Neural cell (in vitro differentiated cells): Measurements from ENCODE around the gene CCDC86. TPM values are rescaled to one million over a fixed set of nuclear protein-coding genes. Genes with fewer than 3 reads are reported as not detected.

Experiments
- H2AFZ ChIP-seq: fragments of 200-600, 300-800 bp; sonication (generic), shearing (Covaris generic); 2 replicates; pipeline ENCODE4 v1.6.0; 2014; ENCODE audit warnings: low read depth, mild to moderate bottlenecking, antibody characterized with exemption, low read length, moderate library complexity
- H3F3A ChIP-seq: fragments of 200-600 bp; shearing (Covaris generic); 2 replicates; pipeline ENCODE4 v1.6.1; 2016; ENCODE audit warnings: mild to moderate bottlenecking, moderate library complexity, mixed read lengths, antibody characterized with exemption, low read length; ENCODE audit not compliant: insufficient read depth, poor library complexity, severe bottlenecking
- H3K27ac ChIP-seq: fragments of 200-600, 300-800 bp; sonication (generic), shearing (Covaris generic); 2 replicates; pipeline ENCODE4 v1.5.1; 2014; ENCODE audit warnings: mild to moderate bottlenecking, low read length, moderate library complexity
- H3K27me3 ChIP-seq: fragments of 300-800, 200-600 bp; sonication (generic), shearing (Covaris generic); 2 replicates; pipeline ENCODE4 v1.6.0; 2014; ENCODE audit warnings: mild to moderate bottlenecking, low read depth, low read length, moderate library complexity; ENCODE audit not compliant: insufficient read depth
- H3K36me3 ChIP-seq: fragments of 300-800, 200-600 bp; sonication (generic), shearing (Covaris generic); 2 replicates; pipeline ENCODE4 v1.5.1; 2014; ENCODE audit warnings: mild to moderate bottlenecking, antibody characterized with exemption, low read length, moderate library complexity; ENCODE audit not compliant: insufficient read depth
- H3K4me2 ChIP-seq: fragments of 300-800, 200-600 bp; sonication (generic), shearing (Covaris generic); 2 replicates; pipeline ENCODE4 v1.6.0; 2014; ENCODE audit warnings: mild to moderate bottlenecking, low read length
- H3K4me3 ChIP-seq: fragments of 300-800, 200-600 bp; sonication (generic), shearing (Covaris generic); 2 replicates; pipeline ENCODE4 v1.5.1; 2014; ENCODE audit warnings: mild to moderate bottlenecking, low read length, moderate library complexity
- H3K79me2 ChIP-seq: fragments of 200-600 bp; shearing (Covaris generic); replicated peaks from 2 replicates; pipeline ENCODE4 v1.6.0; 2014; ENCODE audit warnings: mild to moderate bottlenecking, low read length, moderate library complexity; ENCODE audit not compliant: insufficient read depth
- H3K9ac ChIP-seq: fragments of 300-800, 200-600 bp; sonication (generic), shearing (Covaris generic); 2 replicates; pipeline ENCODE4 v1.6.1; 2016; ENCODE audit warnings: mild to moderate bottlenecking, low read length, mixed read lengths
- H3K9me2 ChIP-seq: fragments of 200-600 bp; shearing (Covaris generic); 2 replicates; pipeline ENCODE4 v1.6.1; 2016; ENCODE audit warnings: mild to moderate bottlenecking, low read length, mixed read lengths; ENCODE audit not compliant: insufficient read depth
- H3K9me3 ChIP-seq: fragments of 200-600, 300-800 bp; sonication (generic), shearing (Covaris generic); 2 replicates; pipeline ENCODE4 v1.6.1; 2016; ENCODE audit warnings: mild to moderate bottlenecking, mixed run types, low read length, moderate library complexity, mixed read lengths
- H4K20me1 ChIP-seq: fragments of 200-600 bp; shearing (Covaris generic); 2 replicates; pipeline ENCODE4 v1.6.1; 2016; ENCODE audit warnings: mild to moderate bottlenecking, mixed run types; ENCODE audit not compliant: insufficient read depth
- EP300 ChIP-seq: fragments of 450-650 bp; conservative IDR thresholded peaks from 2 replicates; pipeline ENCODE4 v1.6.1; 2014; ENCODE audit warnings: antibody characterized with exemption, mild to moderate bottlenecking, moderate library complexity; ENCODE audit not compliant: poor library complexity, severe bottlenecking
- EZH2 ChIP-seq: fragments of 200-600, 300-800 bp; shearing (Covaris generic), sonication (generic); IDR thresholded peaks from 2 replicates; pipeline ENCODE4 v1.6.1; 2014; ENCODE audit warnings: antibody characterized with exemption, low read length, borderline replicate concordance, mild to moderate bottlenecking; ENCODE audit not compliant: insufficient read depth, poor library complexity, severe bottlenecking
- MXI1 ChIP-seq: fragments of 450-650 bp; conservative IDR thresholded peaks from 2 replicates; pipeline ENCODE4 v1.6.1; 2014; ENCODE audit warnings: antibody characterized with exemption, mild to moderate bottlenecking; ENCODE audit not compliant: poor library complexity, severe bottlenecking
- POLR2AphosphoS5 ChIP-seq: IDR thresholded peaks from 2 replicates; pipeline ENCODE4 v1.6.1; 2012
- RAD21 ChIP-seq: fragments of 450-650 bp; conservative IDR thresholded peaks from 2 replicates; pipeline ENCODE4 v1.6.1; 2014; ENCODE audit warnings: antibody characterized with exemption, mild to moderate bottlenecking, moderate library complexity
- SMC3 ChIP-seq: fragments of 450-650 bp; conservative IDR thresholded peaks from 2 replicates; pipeline ENCODE4 v1.6.1; 2014; ENCODE audit warnings: antibody characterized with exemption, mild to moderate bottlenecking, moderate library complexity; ENCODE audit not compliant: poor library complexity
- TAF1 ChIP-seq: IDR thresholded peaks from 2 replicates; pipeline ENCODE4 v1.6.1; 2012; ENCODE audit warnings: low read depth
- polyA plus RNA-seq: library from polyadenylated mRNA; depleted of rRNA; stranded (reverse); fragments of >200 nt; gene quantifications from 2 replicates; pipeline ENCODE4 v1.2.3, GENCODE V29; 2014
- TF ChIP-seq, protein P1 (sequence below): fragments of 450-650 bp; IDR thresholded peaks from 2 replicates; pipeline ENCODE4 v1.5.1; 2014; ENCODE audit warnings: antibody characterized with exemption, mild to moderate bottlenecking, moderate library complexity; ENCODE audit not compliant: poor library complexity, severe bottlenecking
- TF ChIP-seq, protein P2 (sequence below): IDR thresholded peaks from 2 replicates; pipeline ENCODE4 v1.6.1; 2012; ENCODE audit warnings: borderline replicate concordance

CCDC86 gene
- polyA plus RNA-seq, 1 donor from 2014 or later: 0.16 TPM

DNA sequence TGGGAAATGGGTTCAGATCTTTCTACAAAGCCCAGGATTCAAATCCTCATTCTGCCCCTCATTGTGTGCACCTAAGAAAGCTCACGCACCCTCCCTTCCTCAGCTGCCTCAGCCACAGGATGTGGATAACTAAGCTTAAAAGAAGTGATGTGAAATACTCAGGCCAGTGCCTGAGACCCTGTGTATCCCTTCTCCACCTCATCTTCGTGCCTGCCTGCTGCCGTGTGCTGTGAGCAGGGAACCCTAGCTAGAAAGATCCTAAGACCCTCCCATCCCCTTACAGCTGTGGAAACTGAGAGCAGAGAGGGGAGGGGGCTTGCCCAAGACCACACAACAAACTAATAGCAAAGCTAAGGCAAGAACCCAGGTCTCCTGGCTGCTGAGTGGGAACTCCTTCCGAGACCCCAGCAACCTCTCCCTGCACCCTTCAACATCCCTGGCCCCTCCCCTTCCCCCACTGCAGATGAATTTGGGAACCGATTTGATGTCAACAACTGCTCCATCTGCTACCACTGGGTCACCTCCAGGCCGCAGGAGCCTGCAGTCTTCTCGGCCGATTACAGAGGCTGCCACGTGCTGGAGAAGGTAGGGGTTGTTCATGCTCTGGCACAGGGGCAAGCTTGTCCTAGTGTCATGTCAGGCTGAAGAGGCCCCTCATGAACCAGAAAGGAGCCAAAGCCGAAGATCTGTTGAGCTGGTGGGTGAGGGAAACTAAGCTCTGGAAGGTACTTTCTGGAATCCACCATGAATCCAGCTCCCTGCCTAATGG, 27.0 kb downstream of the CCDC86 start:
- H3K9ac ChIP-seq: no peak overlapping the region
- no peaks in the 10 kb centered on the region for H3K79me2 ChIP-seq
- no peaks in the 10 kb centered on the region for H3K36me3 ChIP-seq
- no peak overlapping the region for H3K4me2 ChIP-seq
- H3K9me2 ChIP-seq: no peaks in the 10 kb centered on the region
- no peaks in the 10 kb centered on the region for H3K27me3 ChIP-seq
- H3K4me3 ChIP-seq: no peak overlapping the region
- H2AFZ ChIP-seq: no peak overlapping the region
- H3K27ac ChIP-seq: no peak overlapping the region
- TF ChIP-seq, protein P1, sequence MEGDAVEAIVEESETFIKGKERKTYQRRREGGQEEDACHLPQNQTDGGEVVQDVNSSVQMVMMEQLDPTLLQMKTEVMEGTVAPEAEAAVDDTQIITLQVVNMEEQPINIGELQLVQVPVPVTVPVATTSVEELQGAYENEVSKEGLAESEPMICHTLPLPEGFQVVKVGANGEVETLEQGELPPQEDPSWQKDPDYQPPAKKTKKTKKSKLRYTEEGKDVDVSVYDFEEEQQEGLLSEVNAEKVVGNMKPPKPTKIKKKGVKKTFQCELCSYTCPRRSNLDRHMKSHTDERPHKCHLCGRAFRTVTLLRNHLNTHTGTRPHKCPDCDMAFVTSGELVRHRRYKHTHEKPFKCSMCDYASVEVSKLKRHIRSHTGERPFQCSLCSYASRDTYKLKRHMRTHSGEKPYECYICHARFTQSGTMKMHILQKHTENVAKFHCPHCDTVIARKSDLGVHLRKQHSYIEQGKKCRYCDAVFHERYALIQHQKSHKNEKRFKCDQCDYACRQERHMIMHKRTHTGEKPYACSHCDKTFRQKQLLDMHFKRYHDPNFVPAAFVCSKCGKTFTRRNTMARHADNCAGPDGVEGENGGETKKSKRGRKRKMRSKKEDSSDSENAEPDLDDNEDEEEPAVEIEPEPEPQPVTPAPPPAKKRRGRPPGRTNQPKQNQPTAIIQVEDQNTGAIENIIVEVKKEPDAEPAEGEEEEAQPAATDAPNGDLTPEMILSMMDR: no peak
- TF ChIP-seq SMC3: no peak
- no peak for TF ChIP-seq EZH2
- TF ChIP-seq, protein P2, sequence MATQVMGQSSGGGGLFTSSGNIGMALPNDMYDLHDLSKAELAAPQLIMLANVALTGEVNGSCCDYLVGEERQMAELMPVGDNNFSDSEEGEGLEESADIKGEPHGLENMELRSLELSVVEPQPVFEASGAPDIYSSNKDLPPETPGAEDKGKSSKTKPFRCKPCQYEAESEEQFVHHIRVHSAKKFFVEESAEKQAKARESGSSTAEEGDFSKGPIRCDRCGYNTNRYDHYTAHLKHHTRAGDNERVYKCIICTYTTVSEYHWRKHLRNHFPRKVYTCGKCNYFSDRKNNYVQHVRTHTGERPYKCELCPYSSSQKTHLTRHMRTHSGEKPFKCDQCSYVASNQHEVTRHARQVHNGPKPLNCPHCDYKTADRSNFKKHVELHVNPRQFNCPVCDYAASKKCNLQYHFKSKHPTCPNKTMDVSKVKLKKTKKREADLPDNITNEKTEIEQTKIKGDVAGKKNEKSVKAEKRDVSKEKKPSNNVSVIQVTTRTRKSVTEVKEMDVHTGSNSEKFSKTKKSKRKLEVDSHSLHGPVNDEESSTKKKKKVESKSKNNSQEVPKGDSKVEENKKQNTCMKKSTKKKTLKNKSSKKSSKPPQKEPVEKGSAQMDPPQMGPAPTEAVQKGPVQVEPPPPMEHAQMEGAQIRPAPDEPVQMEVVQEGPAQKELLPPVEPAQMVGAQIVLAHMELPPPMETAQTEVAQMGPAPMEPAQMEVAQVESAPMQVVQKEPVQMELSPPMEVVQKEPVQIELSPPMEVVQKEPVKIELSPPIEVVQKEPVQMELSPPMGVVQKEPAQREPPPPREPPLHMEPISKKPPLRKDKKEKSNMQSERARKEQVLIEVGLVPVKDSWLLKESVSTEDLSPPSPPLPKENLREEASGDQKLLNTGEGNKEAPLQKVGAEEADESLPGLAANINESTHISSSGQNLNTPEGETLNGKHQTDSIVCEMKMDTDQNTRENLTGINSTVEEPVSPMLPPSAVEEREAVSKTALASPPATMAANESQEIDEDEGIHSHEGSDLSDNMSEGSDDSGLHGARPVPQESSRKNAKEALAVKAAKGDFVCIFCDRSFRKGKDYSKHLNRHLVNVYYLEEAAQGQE: no peak
- TF ChIP-seq TAF1: no peak
- TF ChIP-seq MXI1: no peak
- no peak for TF ChIP-seq POLR2AphosphoS5
- no peak for TF ChIP-seq RAD21
- TF ChIP-seq EP300: no peak
- no peaks in the 10 kb centered on the region for H4K20me1 ChIP-seq
- H3K9me3 ChIP-seq: no peaks in the 10 kb centered on the region
- H3F3A ChIP-seq: no peaks in the 10 kb centered on the region

DNA sequence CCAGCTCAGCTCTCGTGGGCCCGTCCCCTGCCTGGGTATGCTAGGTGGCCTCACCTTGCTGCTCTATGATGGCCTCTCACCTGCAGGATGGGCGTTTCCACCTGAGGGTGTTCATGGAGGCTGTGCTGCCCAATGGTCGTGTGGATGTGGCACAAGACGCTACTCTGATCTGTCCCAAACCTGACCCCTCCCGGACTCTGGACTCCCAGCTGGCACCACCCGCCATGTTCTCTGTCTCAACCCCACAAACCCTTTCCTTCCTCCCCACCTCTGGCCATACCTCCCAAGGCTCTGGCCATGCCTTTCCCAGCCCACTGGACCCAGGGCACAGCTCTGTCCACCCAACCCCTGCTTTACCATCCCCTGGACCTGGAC, 27.5 kb downstream of the CCDC86 start:
- Histone ChIP-seq H3K27ac (peak overlapping the region; percentile 74), H3K4me2 (peak overlapping the region; percentile 75), H3K27me3 (no peaks in the 10 kb centered on the region), H3K36me3 (no peaks in the 10 kb centered on the region), H3K79me2 (no peaks in the 10 kb centered on the region), H2AFZ (no peak overlapping the region), H3K9me2 (no peaks in the 10 kb centered on the region), H4K20me1 (no peaks in the 10 kb centered on the region), H3F3A (no peaks in the 10 kb centered on the region), H3K9me3 (no peaks in the 10 kb centered on the region), H3K9ac (peak overlapping the region; percentile 46), H3K4me3 (peak overlapping the region; percentile 48)
- no peak for TF ChIP-seq SMC3
- TF ChIP-seq, protein P2: no peak
- TF ChIP-seq EZH2: no peak
- no peak for TF ChIP-seq RAD21
- TF ChIP-seq EP300: no peak
- no peak for TF ChIP-seq TAF1
- TF ChIP-seq POLR2AphosphoS5: no peak
- TF ChIP-seq, protein P1: no peak
- no peak for TF ChIP-seq MXI1
